HCT116 (cell line): ENCODE measurements around the gene RAET1L.

Source experiments
- EZH2 ChIP-seq: fragments of 200-600 bp; sonication (generic); IDR thresholded peaks from 2 replicates; pipeline ENCODE4 v1.6.1; 2017; ENCODE audit warnings: antibody characterized with exemption, mixed run types
- POLR2A ChIP-seq: IDR thresholded peaks from 2 replicates; pipeline ENCODE4 v1.7.0; 2011; ENCODE audit warnings: borderline replicate concordance; ENCODE audit not compliant: insufficient read depth, insufficient read length; ENCODE audit errors: extremely low read depth
- POLR2AphosphoS5 ChIP-seq: IDR thresholded peaks from 2 replicates; pipeline ENCODE4 v1.6.1; 2011; ENCODE audit warnings: mild to moderate bottlenecking, low read depth, low read length, moderate library complexity
- SRF ChIP-seq: IDR thresholded peaks from 2 replicates; pipeline ENCODE4 v1.6.1; 2012; ENCODE audit warnings: low read depth
- ZNF274 ChIP-seq: fragments of 200-500 bp; sonication (Bioruptor generic); IDR thresholded peaks from 2 replicates; pipeline ENCODE4 v1.6.1; 2014; ENCODE audit warnings: mild to moderate bottlenecking, low read depth, low read length, inconsistent platforms
- TF ChIP-seq, protein P1 (sequence below): IDR thresholded peaks from 2 replicates; pipeline ENCODE4 v1.6.1; 2012; ENCODE audit warnings: low read depth
- TF ChIP-seq, protein P2 (sequence below), 3 experiments: fragments of 200-600 bp in 1 of 3; sonication (generic) in 1 of 3; IDR thresholded peaks in 2 of 3; conservative IDR thresholded peaks in 1 of 3; 2 replicates each; pipeline ENCODE4 v1.5.1; 2012 to 2017; ENCODE audit warnings: low read depth in 2 of 3, low read length in 2 of 3, antibody characterized with exemption in 1 of 3, borderline replicate concordance in 1 of 3, control low read depth in 1 of 3, mild to moderate bottlenecking in 1 of 3, mixed read lengths in 1 of 3, mixed run types in 1 of 3, moderate library complexity in 1 of 3; ENCODE audit not compliant: insufficient read depth in 1 of 3

DNA sequence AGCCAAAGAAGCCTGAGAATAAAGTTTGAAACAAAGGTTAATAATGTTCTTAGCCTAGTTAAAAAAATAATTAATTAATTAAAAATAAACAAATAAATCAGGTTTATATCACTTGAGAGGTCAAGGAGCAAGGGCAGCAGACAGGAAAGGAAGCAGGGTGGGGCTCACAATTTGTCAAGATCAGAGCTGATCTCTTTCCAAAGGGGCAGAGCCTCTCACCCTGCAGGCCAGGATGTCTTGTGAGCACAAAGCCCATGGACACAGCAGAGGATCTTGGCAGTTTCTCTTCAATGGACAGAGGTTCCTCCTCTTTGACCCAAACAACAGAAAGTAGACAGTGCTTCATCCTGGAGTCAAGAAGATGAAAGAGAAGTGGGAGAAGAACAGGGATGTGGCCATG is 46.7 kb downstream of the RAET1L start:
- TF ChIP-seq, protein P1, sequence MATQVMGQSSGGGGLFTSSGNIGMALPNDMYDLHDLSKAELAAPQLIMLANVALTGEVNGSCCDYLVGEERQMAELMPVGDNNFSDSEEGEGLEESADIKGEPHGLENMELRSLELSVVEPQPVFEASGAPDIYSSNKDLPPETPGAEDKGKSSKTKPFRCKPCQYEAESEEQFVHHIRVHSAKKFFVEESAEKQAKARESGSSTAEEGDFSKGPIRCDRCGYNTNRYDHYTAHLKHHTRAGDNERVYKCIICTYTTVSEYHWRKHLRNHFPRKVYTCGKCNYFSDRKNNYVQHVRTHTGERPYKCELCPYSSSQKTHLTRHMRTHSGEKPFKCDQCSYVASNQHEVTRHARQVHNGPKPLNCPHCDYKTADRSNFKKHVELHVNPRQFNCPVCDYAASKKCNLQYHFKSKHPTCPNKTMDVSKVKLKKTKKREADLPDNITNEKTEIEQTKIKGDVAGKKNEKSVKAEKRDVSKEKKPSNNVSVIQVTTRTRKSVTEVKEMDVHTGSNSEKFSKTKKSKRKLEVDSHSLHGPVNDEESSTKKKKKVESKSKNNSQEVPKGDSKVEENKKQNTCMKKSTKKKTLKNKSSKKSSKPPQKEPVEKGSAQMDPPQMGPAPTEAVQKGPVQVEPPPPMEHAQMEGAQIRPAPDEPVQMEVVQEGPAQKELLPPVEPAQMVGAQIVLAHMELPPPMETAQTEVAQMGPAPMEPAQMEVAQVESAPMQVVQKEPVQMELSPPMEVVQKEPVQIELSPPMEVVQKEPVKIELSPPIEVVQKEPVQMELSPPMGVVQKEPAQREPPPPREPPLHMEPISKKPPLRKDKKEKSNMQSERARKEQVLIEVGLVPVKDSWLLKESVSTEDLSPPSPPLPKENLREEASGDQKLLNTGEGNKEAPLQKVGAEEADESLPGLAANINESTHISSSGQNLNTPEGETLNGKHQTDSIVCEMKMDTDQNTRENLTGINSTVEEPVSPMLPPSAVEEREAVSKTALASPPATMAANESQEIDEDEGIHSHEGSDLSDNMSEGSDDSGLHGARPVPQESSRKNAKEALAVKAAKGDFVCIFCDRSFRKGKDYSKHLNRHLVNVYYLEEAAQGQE, result no peak
- TF ChIP-seq, protein P2, sequence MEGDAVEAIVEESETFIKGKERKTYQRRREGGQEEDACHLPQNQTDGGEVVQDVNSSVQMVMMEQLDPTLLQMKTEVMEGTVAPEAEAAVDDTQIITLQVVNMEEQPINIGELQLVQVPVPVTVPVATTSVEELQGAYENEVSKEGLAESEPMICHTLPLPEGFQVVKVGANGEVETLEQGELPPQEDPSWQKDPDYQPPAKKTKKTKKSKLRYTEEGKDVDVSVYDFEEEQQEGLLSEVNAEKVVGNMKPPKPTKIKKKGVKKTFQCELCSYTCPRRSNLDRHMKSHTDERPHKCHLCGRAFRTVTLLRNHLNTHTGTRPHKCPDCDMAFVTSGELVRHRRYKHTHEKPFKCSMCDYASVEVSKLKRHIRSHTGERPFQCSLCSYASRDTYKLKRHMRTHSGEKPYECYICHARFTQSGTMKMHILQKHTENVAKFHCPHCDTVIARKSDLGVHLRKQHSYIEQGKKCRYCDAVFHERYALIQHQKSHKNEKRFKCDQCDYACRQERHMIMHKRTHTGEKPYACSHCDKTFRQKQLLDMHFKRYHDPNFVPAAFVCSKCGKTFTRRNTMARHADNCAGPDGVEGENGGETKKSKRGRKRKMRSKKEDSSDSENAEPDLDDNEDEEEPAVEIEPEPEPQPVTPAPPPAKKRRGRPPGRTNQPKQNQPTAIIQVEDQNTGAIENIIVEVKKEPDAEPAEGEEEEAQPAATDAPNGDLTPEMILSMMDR (IDR thresholded peaks at IDR 0.05 in 2 of 3, conservative IDR thresholded peaks at IDR 0.05 in 1 of 3; ENCODE audit: borderline replicate concordance in 1 of 3, insufficient read depth in 1 of 3, low read depth in 2 of 3, low read length in 2 of 3), result no peak
- no peak for TF ChIP-seq SRF
- no peak for TF ChIP-seq EZH2
- no peak for TF ChIP-seq POLR2A
- no peak for TF ChIP-seq ZNF274
- TF ChIP-seq POLR2AphosphoS5, result no peak
